Measurements from ENCODE around the gene SLFN12.

- no peak for TF ChIP-seq CTCF (IDR thresholded peaks at IDR 0.05)
- no peak for TF ChIP-seq EZH2 (IDR thresholded peaks at IDR 0.05)
Observed at GRCh38 chr17:35428229-35428628, 4.1 kb downstream of the SLFN12 start.
